Esophagus squamous epithelium (tissue), 4 donors: ENCODE measurements around the gene ZNF672.

Experiments used
- POLR2A ChIP-seq, 4 donors: fragments of 450-650 bp; IDR thresholded peaks; one replicate each; pipeline ENCODE4 v1.6.1; 2017; ENCODE audit warnings: antibody characterized with exemption in 4 of 4, mild to moderate bottlenecking in 4 of 4, moderate library complexity in 3 of 4
- TF ChIP-seq, protein P1 (sequence below), 6 experiments: fragments of 450-650 bp in 4 of 6; fragments of 200-600 bp in 2 of 6; sonication (generic) in 2 of 6; IDR thresholded peaks; one replicate each; pipeline ENCODE4 v1.5.1; 2016 to 2019; ENCODE audit warnings: antibody characterized with exemption in 6 of 6, mild to moderate bottlenecking in 4 of 6, moderate library complexity in 4 of 6

DNA sequence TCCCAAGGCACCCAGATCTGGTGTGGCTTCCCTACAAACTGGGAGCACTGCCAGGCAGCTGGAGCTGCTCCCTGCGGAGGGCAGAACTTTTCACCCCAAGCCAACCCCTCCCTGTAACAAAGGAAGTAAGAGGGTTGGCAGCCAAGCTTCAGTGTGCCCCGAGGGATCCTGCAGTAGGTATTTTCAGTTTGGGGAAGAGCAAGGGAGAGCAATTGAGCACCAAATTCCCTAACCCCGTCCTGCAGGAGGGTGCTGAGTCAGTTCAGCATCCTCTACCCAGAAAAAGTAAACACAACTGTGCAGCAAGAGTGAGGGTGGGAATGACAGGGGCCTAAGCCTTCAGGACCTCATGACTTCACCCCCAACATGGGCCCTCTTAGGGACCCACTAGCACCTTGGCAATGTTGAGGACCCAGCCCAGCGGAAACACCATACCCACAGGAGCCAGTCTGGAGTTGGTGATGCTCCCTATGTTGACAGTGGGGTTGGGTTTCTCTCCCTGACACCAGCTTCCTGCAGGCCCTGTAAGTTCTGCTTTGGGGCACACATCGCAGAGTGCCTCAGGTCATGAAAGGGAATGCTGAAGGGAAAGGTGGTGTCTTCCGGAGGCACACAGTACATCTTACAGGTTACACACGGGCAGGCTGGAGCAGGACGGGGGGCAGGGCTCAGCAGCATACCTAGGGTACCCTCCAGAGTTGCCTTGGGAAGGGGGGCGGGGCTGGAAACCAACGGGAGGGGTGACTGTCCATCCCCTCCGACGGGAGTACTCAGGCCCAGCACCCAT, 27.1 kb upstream of the ZNF672 start:
- no peak for TF ChIP-seq POLR2A (IDR thresholded peaks at IDR 0.05)
- TF ChIP-seq, protein P1, sequence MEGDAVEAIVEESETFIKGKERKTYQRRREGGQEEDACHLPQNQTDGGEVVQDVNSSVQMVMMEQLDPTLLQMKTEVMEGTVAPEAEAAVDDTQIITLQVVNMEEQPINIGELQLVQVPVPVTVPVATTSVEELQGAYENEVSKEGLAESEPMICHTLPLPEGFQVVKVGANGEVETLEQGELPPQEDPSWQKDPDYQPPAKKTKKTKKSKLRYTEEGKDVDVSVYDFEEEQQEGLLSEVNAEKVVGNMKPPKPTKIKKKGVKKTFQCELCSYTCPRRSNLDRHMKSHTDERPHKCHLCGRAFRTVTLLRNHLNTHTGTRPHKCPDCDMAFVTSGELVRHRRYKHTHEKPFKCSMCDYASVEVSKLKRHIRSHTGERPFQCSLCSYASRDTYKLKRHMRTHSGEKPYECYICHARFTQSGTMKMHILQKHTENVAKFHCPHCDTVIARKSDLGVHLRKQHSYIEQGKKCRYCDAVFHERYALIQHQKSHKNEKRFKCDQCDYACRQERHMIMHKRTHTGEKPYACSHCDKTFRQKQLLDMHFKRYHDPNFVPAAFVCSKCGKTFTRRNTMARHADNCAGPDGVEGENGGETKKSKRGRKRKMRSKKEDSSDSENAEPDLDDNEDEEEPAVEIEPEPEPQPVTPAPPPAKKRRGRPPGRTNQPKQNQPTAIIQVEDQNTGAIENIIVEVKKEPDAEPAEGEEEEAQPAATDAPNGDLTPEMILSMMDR (IDR thresholded peaks at IDR 0.05), result no peak
